HG02678 (cell line): ENCODE data around the gene ARFRP1.
"Not testable (repeated sequence)": the region's sequence is repeated elsewhere in the genome, so short reads cannot be mapped to it uniquely, and the experiment has no call there.

Experiments used
- ATAC-seq: cut with Tn5 transposase; IDR thresholded peaks from one replicate; pipeline ENCODE4 v1.9.1; 2021; ENCODE audit warnings: mild to moderate bottlenecking, moderate library complexity; ENCODE audit not compliant: unreplicated experiment

The ARFRP1 gene

GRCh38 chr20:63678667-63679465, 28.9 kb downstream of the ARFRP1 start:
- ATAC-seq, result no peak

- ATAC-seq, result no peak
Observed at GRCh38 chr20:63678071-63678470, 29.7 kb downstream of the ARFRP1 start.

- no peak for ATAC-seq
Observed at GRCh38 chr20:63675681-63676368, 32.0 kb downstream of the ARFRP1 start.

GRCh38 chr20:63673951-63674350, 33.8 kb downstream of the ARFRP1 start:
- no peak for ATAC-seq

GRCh38 chr20:63672666-63673065, 35.1 kb downstream of the ARFRP1 start:
- no peak for ATAC-seq

GRCh38 chr20:63671695-63672094, 36.1 kb downstream of the ARFRP1 start:
- ATAC-seq, result not testable (repeated sequence)

- ATAC-seq, result no peak
Observed at GRCh38 chr20:63668351-63668750, 39.4 kb downstream of the ARFRP1 start.

GRCh38 chr20:63667858-63668257, 39.9 kb downstream of the ARFRP1 start:
- ATAC-seq, result no peak

- ATAC-seq, result no peak
Observed at GRCh38 chr20:63665708-63666107, 42.1 kb downstream of the ARFRP1 start.

GRCh38 chr20:63664861-63665594, 42.7 kb downstream of the ARFRP1 start:
- ATAC-seq, result no peak

- no peak for ATAC-seq
Observed at GRCh38 chr20:63664143-63664851, 43.5 kb downstream of the ARFRP1 start.

GRCh38 chr20:63663332-63664066, 44.3 kb downstream of the ARFRP1 start:
- no peak for ATAC-seq

- no peak for ATAC-seq
Observed at GRCh38 chr20:63662813-63663189, 45.0 kb downstream of the ARFRP1 start.

GRCh38 chr20:63661959-63662812, 45.6 kb downstream of the ARFRP1 start:
- no peak for ATAC-seq

- no peak for ATAC-seq
Observed at GRCh38 chr20:63661108-63661507, 46.7 kb downstream of the ARFRP1 start.

GRCh38 chr20:63660622-63661021, 47.2 kb downstream of the ARFRP1 start:
- no peak for ATAC-seq

GRCh38 chr20:63660174-63660573, 47.6 kb downstream of the ARFRP1 start:
- not testable (repeated sequence) for ATAC-seq

- no peak for ATAC-seq
Observed at GRCh38 chr20:63659370-63659769, 48.4 kb downstream of the ARFRP1 start.

GRCh38 chr20:63658749-63659187, 49.0 kb downstream of the ARFRP1 start:
- peak; percentile 8 for ATAC-seq
